ENCODE data around the gene ZFAND3. TPM values are rescaled to one million over a fixed set of nuclear protein-coding genes. Genes with fewer than 3 reads are reported as not detected.

ZFAND3 gene
- total RNA-seq, 2 experiments from 2014 or later: 32.3 to 37.9 TPM

DNA sequence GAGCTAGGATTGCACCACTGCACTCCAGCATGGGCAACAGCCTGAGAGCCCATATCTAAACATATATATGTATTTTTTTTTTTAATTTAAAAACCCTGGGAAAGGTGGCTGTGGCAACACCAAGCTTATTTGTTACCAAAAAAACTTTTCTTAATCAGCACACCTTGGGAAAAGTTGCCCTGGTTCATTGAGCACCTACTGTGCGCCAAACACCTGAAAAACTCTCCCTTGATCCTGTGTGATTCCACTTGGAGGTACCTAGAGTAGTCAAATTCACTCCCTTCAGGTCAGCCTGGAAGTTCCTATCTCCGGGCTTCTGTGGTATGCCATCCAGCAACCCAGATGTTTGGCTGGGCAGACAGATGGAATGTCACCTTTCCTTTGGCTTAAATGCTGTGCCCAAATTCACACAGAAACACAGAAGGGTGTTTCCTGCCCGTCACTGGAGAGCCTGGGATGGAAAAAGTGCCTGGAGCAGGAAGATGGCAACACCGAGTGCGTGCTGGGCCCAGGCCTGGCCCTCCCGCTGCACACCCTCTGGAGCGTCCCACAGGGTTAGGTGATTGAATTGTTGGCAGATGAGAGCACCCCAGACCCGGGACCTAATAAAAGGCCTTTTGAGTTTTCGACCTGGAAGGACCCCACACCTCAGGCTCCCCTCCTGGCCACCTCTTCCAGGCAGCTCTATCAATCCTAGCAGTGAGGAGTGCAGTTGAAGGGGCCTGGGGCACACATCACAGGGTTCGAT lies 337.5 kb downstream of the ZFAND3 start:
- H3K4me1 Mint-ChIP-seq (ENCODE audit: low read depth): no peaks in the 10 kb centered on the region
- CTCF ChIA-PET: interaction anchor here (0.9 kb wide), 1 partner anchor 337 kb away, joined by 3 read pairs; no protein-coding TSS in a partner anchor
- no peak for ATAC-seq

DNA sequence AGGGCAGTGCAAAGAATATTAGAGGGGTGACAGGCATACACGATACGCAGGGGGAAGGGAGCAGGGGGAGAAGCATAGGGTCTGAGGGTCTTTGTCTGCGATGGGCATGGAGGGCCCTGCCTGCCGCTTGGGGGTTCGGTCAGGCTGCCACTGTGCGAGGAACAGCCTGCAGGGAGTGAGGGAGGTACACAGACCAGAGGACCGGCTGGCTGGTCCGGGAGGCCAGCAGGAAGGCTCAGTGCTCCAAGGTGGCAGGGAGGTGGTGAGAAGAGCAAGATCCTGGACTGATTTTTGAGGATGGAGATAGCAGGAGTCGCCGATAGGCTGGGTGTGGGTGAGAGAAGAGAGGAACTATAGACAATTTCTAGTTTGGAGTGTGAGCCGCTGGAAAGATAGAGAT lies 338.4 kb downstream of the ZFAND3 start:
- DNase-seq (no peak), ATAC-seq (no peak)
- no peak overlapping the region for H3K4me3 Mint-ChIP-seq
- no peaks in the 10 kb centered on the region for H3K9me3 Mint-ChIP-seq
- TF ChIP-seq, protein P1, sequence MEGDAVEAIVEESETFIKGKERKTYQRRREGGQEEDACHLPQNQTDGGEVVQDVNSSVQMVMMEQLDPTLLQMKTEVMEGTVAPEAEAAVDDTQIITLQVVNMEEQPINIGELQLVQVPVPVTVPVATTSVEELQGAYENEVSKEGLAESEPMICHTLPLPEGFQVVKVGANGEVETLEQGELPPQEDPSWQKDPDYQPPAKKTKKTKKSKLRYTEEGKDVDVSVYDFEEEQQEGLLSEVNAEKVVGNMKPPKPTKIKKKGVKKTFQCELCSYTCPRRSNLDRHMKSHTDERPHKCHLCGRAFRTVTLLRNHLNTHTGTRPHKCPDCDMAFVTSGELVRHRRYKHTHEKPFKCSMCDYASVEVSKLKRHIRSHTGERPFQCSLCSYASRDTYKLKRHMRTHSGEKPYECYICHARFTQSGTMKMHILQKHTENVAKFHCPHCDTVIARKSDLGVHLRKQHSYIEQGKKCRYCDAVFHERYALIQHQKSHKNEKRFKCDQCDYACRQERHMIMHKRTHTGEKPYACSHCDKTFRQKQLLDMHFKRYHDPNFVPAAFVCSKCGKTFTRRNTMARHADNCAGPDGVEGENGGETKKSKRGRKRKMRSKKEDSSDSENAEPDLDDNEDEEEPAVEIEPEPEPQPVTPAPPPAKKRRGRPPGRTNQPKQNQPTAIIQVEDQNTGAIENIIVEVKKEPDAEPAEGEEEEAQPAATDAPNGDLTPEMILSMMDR (IDR thresholded peaks at IDR 0.05): no peak
- ChIA-PET CTCF (interaction anchor here (0.9 kb wide), 1 partner anchor 336 kb away, joined by 3 read pairs; no protein-coding TSS in a partner anchor), POLR2A (no interaction called here)
- intact Hi-C loops (cut with micrococcal nuclease): no loop called here
- H3K4me1 Mint-ChIP-seq (ENCODE audit: low read depth): no peaks in the 10 kb centered on the region
- peaks cover 6% of the 10 kb centered on the region for H3K36me3 Mint-ChIP-seq (ENCODE audit: low read depth)
- H3K27me3 Mint-ChIP-seq: no peaks in the 10 kb centered on the region
- H3K27ac Mint-ChIP-seq: no peak overlapping the region

More for the DNA sequence above, 337.5 kb downstream of the ZFAND3 start:
- intact Hi-C loops (cut with micrococcal nuclease): no loop called here
- POLR2A ChIA-PET: interaction anchor here (0.6 kb wide), 1 partner anchor 23 kb away, joined by 3 read pairs; no protein-coding TSS in a partner anchor
- DNase-seq: no peak
- peaks cover 6% of the 10 kb centered on the region for H3K36me3 Mint-ChIP-seq (ENCODE audit: low read depth)
- no peaks in the 10 kb centered on the region for H3K9me3 Mint-ChIP-seq
- no peak overlapping the region for H3K4me3 Mint-ChIP-seq
- no peaks in the 10 kb centered on the region for H3K27me3 Mint-ChIP-seq
- H3K27ac Mint-ChIP-seq: no peak overlapping the region
- TF ChIP-seq, protein P1 (IDR thresholded peaks at IDR 0.05): no peak

DNA sequence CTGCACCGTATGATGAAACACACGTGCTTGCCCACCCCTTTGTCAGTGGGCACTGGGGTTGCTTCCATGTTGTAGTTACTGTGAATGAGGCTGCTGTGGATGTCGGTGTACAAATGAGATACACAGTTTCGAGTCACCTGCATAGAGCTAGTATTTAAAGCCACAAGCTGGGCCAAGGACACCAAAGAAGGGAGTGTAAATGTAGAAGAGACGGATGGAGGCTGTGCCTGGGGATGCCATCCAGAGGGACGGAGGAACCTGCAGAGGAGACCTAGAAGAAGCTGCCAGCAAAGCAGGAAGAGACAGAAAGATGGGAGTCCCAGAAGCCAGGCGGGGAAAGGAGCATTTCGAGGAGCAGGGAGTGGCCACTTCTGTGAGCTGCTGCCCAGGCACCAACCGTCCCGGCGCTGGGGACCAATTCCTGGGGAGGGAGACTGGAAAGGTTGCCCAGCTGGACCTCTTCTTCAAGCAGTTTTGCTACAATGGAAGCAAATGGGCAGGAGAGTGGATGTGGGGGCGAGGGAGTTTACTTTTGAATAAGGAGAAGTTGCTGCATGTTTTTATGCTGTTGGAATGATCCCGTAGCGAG lies 339.3 kb downstream of the ZFAND3 start:
- POLR2A ChIA-PET: no interaction called here
- TF ChIP-seq, protein P1 (IDR thresholded peaks at IDR 0.05): no peak

DNA sequence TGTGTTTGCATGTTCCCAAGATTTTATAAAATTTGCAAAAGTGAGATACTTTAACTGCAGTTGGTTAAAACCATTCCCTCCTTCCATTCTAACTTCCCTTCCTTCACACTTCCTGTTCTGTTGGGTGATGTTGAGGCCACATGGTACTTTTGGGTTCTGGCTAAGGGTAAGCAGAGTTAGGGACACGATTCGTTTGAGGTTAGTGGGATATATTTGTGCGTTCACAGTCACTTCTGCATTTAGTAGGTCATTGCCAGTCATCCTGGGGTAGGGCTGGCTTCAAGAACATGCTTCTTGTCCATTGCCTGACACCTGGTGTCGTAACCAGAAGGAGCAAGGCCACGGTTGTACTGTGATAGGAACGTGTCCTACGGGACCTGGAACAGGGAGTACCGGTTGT lies 340.1 kb downstream of the ZFAND3 start:
- no peak overlapping the region for H3K27ac Mint-ChIP-seq
- CTCF ChIA-PET: interaction anchor here (0.9 kb wide), 1 partner anchor 37 kb away, joined by 3 read pairs; no protein-coding TSS in a partner anchor
- H3K4me1 Mint-ChIP-seq (ENCODE audit: low read depth): no peaks in the 10 kb centered on the region
- H3K36me3 Mint-ChIP-seq (ENCODE audit: low read depth): peaks cover 6% of the 10 kb centered on the region
- intact Hi-C loops (cut with micrococcal nuclease): no loop called here
- no peaks in the 10 kb centered on the region for H3K27me3 Mint-ChIP-seq
- TF ChIP-seq, protein P1 (IDR thresholded peaks at IDR 0.05): no peak
- ATAC-seq (no peak), DNase-seq (no peak)
- POLR2A ChIA-PET: no interaction called here
- no peaks in the 10 kb centered on the region for H3K9me3 Mint-ChIP-seq
- no peak overlapping the region for H3K4me3 Mint-ChIP-seq

More for the DNA sequence above, 339.3 kb downstream of the ZFAND3 start:
- Mint-ChIP-seq H3K36me3 (ENCODE audit: low read depth) (peaks cover 6% of the 10 kb centered on the region), H3K27ac (no peak overlapping the region), H3K9me3 (no peaks in the 10 kb centered on the region), H3K27me3 (no peaks in the 10 kb centered on the region), H3K4me1 (ENCODE audit: low read depth) (no peaks in the 10 kb centered on the region), H3K4me3 (no peak overlapping the region)
- no peak for ATAC-seq
- intact Hi-C loops (cut with micrococcal nuclease): no loop called here
- no peak for DNase-seq
- CTCF ChIA-PET: interaction anchor here (0.9 kb wide), 1 partner anchor 38 kb away, joined by 3 read pairs; no protein-coding TSS in a partner anchor

DNA sequence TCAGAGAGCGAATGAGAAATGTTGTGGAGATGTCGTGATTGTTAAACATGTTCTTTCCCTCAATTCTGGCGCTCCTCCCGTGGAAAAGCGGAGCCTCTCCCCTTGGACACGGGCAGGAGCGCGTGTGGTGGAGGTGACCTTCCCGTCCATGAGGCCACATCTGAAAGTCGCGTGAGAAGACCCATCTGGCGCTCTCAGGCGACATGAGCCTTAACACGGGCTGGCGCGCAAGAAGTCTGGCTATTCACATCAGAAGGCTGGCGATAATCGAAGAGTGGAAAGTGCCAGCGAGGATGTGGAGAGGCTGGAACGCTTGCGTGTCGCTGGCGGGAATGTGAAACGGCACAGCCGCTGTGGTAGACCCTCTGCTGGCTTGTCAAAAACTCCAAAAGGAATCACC lies 341.3 kb downstream of the ZFAND3 start:
- H3K36me3 Mint-ChIP-seq (ENCODE audit: low read depth): peaks cover 6% of the 10 kb centered on the region
- H3K27me3 Mint-ChIP-seq: no peaks in the 10 kb centered on the region
- ChIA-PET CTCF (no interaction called here), POLR2A (no interaction called here)
- peaks cover 2% of the 10 kb centered on the region for H3K4me1 Mint-ChIP-seq (ENCODE audit: low read depth)
- intact Hi-C loops (cut with micrococcal nuclease): no loop called here
- ATAC-seq (no peak), DNase-seq (no peak)
- H3K4me3 Mint-ChIP-seq: no peak overlapping the region
- H3K27ac Mint-ChIP-seq: no peak overlapping the region
- TF ChIP-seq, protein P1 (IDR thresholded peaks at IDR 0.05): no peak
- no peaks in the 10 kb centered on the region for H3K9me3 Mint-ChIP-seq

All from activated CD8-positive, alpha-beta T cell treated with anti-CD3 and anti-CD28 coated beads for 36 hours (primary cell).